HG03280 (cell line): ENCODE measurements around the gene PANX3.
"Not testable (repeated sequence)": the region's sequence is repeated elsewhere in the genome, so short reads cannot be mapped to it uniquely, and the experiment has no call there.

ENCODE experiments used
- ATAC-seq: cut with Tn5 transposase; IDR thresholded peaks from one replicate; pipeline ENCODE4 v1.9.1; 2021; ENCODE audit warnings: mild to moderate bottlenecking, moderate library complexity; ENCODE audit not compliant: unreplicated experiment

PANX3 gene

GRCh38 chr11:124611064-124611463 is at the start of gene PANX3:
TSS of gene PANX3 (plus strand) at chr11:124611428. CDS start at chr11:124611557, 129 bp downstream.
- no peak for ATAC-seq

GRCh38 chr11:124569697-124570096 is 41.5 kb upstream of the PANX3 start, which contains the start of gene OR8A1:
TSS of gene OR8A1 (plus strand) at chr11:124569997. CDS start at chr11:124570120, 123 bp downstream.
- no peak for ATAC-seq

GRCh38 chr11:124570160-124570559 is 41.1 kb upstream of the PANX3 start:
- no peak for ATAC-seq

GRCh38 chr11:124577716-124578427 is 33.4 kb upstream of the PANX3 start:
- ATAC-seq, result no peak

- ATAC-seq, result no peak
These were observed 32.5 kb upstream of the PANX3 start for GRCh38 chr11:124578761-124579160.

GRCh38 chr11:124581817-124582216 is 29.4 kb upstream of the PANX3 start:
- ATAC-seq, result no peak

GRCh38 chr11:124582565-124582964 is 28.7 kb upstream of the PANX3 start:
- no peak for ATAC-seq

- ATAC-seq, result no peak
These were observed 27.4 kb upstream of the PANX3 start for GRCh38 chr11:124583781-124584180.

GRCh38 chr11:124584681-124585372 is 26.4 kb upstream of the PANX3 start:
- ATAC-seq, result no peak

GRCh38 chr11:124586238-124586860 is 24.9 kb upstream of the PANX3 start:
- ATAC-seq, result no peak

- no peak for ATAC-seq
These were observed 19.8 kb upstream of the PANX3 start for GRCh38 chr11:124591430-124591829.

GRCh38 chr11:124592627-124593026 is 18.6 kb upstream of the PANX3 start:
- ATAC-seq, result no peak

GRCh38 chr11:124595302-124595701 is 15.9 kb upstream of the PANX3 start:
- ATAC-seq, result no peak

- no peak for ATAC-seq
These were observed 13.6 kb upstream of the PANX3 start for GRCh38 chr11:124597626-124598025.

- no peak for ATAC-seq
These were observed 10.5 kb upstream of the PANX3 start for GRCh38 chr11:124600621-124601320.

- ATAC-seq, result no peak
These were observed 9.0 kb upstream of the PANX3 start for GRCh38 chr11:124602193-124602592.

GRCh38 chr11:124602723-124603122 is 8.5 kb upstream of the PANX3 start:
- not testable (repeated sequence) for ATAC-seq

GRCh38 chr11:124605719-124606118 is 5.5 kb upstream of the PANX3 start:
- ATAC-seq, result no peak

- no peak for ATAC-seq
These were observed 3.1 kb upstream of the PANX3 start for GRCh38 chr11:124608147-124608546.

GRCh38 chr11:124610295-124610694 is 933 bp upstream of the PANX3 start:
- no peak for ATAC-seq

GRCh38 chr11:124612045-124612444 is 817 bp downstream of the PANX3 start:
- ATAC-seq, result no peak
